ENCODE measurements around the gene IFITM2. TPM values are rescaled to one million over a fixed set of nuclear protein-coding genes. Genes with fewer than 3 reads are reported as not detected.

The IFITM2 gene
- total and polyA plus RNA-seq, 2 of the 13 experiments (the other 11 are each of a cell fraction or from before 2014, with no cell fraction given) = 13.8 to 267 TPM

- no peak overlapping the region for H2AFZ ChIP-seq (ENCODE audit: low read length)
- 0 out of 5 replicates have a peak, but pooled peaks cover 0 to 2% of the 10 kb centered on the region in 2 experiments for H3K36me3 ChIP-seq (replicated peaks in 1 of 2; ENCODE audit: control insufficient read depth in 1 of 2, insufficient read depth in 2 of 2, low read length in 2 of 2)
- H3K9ac ChIP-seq (ENCODE audit: insufficient read depth, low read depth, low read length) = no peak overlapping the region
- H3K27me3 ChIP-seq (ENCODE audit: control insufficient read depth in 1 of 2, insufficient read depth in 2 of 2, low read length in 2 of 2) = peaks cover 5 to 26% of the 10 kb centered on the region in 2 experiments; a peak in 4 of 5 replicates
- H4K20me1 ChIP-seq (ENCODE audit: insufficient read depth, low read length) = no peaks in the 10 kb centered on the region
- H3K9me3 ChIP-seq (ENCODE audit: low read length) = no peaks in the 10 kb centered on the region
- intact Hi-C loops (cut with micrococcal nuclease; ENCODE audit: unreplicated experiment) (no loop called here), in situ Hi-C loops (cut with HindIII; ENCODE audit: extremely low pct_ligation_motif_present, low pct_unique_long_range_greater_than_20kb) (no loop called here)
- no peak overlapping the region for H3K4me3 ChIP-seq (replicated peaks in 1 of 3; ENCODE audit: insufficient read depth in 1 of 3, low read depth in 2 of 3, low read length in 3 of 3)
- no peaks in the 10 kb centered on the region for H3K79me2 ChIP-seq (ENCODE audit: insufficient read depth, low read length)
- ChIA-PET POLR2A (no interaction called here), CTCF (ENCODE audit: low intra/inter-chr PET ratio, low total read pairs) (no interaction called here)
- BruUV-seq (replicated peaks) = no TSS peak
- FAIRE-seq = no peak
- DNase-seq (ENCODE audit: low spot score) = no peak
- H3K4me2 ChIP-seq (ENCODE audit: low read depth, low read length) = peak overlapping the region; percentile 72; the same call in 1 of the 2 replicates
- no peak overlapping the region for H3K27ac ChIP-seq (ENCODE audit: extremely low read length, insufficient read depth, low read length)
- 93% methylated on average over 5 of the region's 13 CpGs for WGBS (ENCODE audit: low lambda C conversion rate)
- no peak for ATAC-seq
- peaks cover 21% of the 10 kb centered on the region for H3K4me1 ChIP-seq (ENCODE audit: insufficient read depth, low read length)
- TF ChIP-seq KDM4B (CRISPR knock-in tag; IDR thresholded peaks at IDR 0.05) (no peak), MEIS2 (CRISPR knock-in tag; IDR thresholded peaks at IDR 0.05) (no peak), ZXDC (CRISPR knock-in tag; IDR thresholded peaks at IDR 0.05) (no peak), ZSCAN25 (CRISPR knock-in tag; IDR thresholded peaks at IDR 0.05) (no peak), TBX3 (IDR thresholded peaks at IDR 0.05; ENCODE audit: borderline replicate concordance) (no peak), ZNF550 (CRISPR knock-in tag; IDR thresholded peaks at IDR 0.05; ENCODE audit: borderline replicate concordance) (no peak), ZNF10 (CRISPR knock-in tag; IDR thresholded peaks at IDR 0.05; ENCODE audit: borderline replicate concordance, low read depth) (no peak), SALL1 (CRISPR knock-in tag; IDR thresholded peaks at IDR 0.05) (no peak), ZSCAN22 (CRISPR knock-in tag; IDR thresholded peaks at IDR 0.05) (no peak), PRDM10 (CRISPR knock-in tag; IDR thresholded peaks at IDR 0.05; ENCODE audit: low read depth) (no peak)
- TF ChIP-seq, protein P1, sequence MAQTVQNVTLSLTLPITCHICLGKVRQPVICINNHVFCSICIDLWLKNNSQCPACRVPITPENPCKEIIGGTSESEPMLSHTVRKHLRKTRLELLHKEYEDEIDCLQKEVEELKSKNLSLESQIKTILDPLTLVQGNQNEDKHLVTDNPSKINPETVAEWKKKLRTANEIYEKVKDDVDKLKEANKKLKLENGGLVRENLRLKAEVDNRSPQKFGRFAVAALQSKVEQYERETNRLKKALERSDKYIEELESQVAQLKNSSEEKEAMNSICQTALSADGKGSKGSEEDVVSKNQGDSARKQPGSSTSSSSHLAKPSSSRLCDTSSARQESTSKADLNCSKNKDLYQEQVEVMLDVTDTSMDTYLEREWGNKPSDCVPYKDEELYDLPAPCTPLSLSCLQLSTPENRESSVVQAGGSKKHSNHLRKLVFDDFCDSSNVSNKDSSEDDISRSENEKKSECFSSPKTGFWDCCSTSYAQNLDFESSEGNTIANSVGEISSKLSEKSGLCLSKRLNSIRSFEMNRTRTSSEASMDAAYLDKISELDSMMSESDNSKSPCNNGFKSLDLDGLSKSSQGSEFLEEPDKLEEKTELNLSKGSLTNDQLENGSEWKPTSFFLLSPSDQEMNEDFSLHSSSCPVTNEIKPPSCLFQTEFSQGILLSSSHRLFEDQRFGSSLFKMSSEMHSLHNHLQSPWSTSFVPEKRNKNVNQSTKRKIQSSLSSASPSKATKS (CRISPR knock-in tag; IDR thresholded peaks at IDR 0.05) = no peak
- TF ChIP-seq, protein P2, sequence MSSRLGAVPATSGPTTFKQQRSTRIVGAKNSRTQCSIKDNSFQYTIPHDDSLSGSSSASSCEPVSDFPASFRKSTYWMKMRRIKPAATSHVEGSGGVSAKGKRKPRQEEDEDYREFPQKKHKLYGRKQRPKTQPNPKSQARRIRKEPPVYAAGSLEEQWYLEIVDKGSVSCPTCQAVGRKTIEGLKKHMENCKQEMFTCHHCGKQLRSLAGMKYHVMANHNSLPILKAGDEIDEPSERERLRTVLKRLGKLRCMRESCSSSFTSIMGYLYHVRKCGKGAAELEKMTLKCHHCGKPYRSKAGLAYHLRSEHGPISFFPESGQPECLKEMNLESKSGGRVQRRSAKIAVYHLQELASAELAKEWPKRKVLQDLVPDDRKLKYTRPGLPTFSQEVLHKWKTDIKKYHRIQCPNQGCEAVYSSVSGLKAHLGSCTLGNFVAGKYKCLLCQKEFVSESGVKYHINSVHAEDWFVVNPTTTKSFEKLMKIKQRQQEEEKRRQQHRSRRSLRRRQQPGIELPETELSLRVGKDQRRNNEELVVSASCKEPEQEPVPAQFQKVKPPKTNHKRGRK (CRISPR knock-in tag; IDR thresholded peaks at IDR 0.05) = no peak
- TF ChIP-seq, protein P3, sequence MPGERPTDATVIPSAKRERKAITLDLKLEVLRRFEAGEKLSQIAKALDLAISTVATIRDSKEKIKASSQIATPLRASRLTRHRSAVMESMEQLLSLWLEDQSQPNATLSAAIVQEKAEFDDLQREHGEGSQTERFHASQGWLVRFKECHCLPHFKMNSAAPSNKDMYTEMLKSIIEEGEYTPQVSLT (CRISPR knock-in tag; IDR thresholded peaks at IDR 0.05; ENCODE audit: borderline replicate concordance, low read depth) = no peak
These were observed 16.9 kb upstream of the IFITM2 start for GRCh38 chr11:290621-291231.

Measured in HepG2 (cell line).